ENCODE measurements around the gene PPP1R12B.
"Not testable (repeated sequence)": the region's sequence is repeated elsewhere in the genome, so short reads cannot be mapped to it uniquely, and the experiment has no call there.

DNA sequence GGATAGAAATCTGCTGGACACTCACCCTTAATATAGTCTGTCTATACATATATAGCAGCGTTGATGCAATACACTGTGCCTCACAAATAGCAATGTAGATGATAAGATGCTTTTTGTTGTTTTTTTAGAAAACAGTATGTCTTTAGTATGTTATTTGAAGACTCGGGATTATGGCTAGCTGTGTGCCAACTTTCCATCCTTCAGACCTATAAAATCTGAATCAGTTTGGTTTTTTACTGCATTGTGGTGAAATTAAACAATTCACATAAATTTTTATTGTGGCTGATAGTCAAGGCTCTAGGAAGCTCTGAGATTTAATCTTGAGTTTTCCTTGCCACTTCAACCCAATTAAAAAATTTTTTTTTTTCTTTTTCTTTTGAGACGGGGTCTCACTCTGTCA is 170.4 kb downstream of the PPP1R12B start:
- TF ChIP-seq, protein P1, sequence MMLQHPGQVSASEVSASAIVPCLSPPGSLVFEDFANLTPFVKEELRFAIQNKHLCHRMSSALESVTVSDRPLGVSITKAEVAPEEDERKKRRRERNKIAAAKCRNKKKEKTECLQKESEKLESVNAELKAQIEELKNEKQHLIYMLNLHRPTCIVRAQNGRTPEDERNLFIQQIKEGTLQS (IDR thresholded peaks at IDR 0.05), result not testable (repeated sequence)
- TF ChIP-seq, protein P2, sequence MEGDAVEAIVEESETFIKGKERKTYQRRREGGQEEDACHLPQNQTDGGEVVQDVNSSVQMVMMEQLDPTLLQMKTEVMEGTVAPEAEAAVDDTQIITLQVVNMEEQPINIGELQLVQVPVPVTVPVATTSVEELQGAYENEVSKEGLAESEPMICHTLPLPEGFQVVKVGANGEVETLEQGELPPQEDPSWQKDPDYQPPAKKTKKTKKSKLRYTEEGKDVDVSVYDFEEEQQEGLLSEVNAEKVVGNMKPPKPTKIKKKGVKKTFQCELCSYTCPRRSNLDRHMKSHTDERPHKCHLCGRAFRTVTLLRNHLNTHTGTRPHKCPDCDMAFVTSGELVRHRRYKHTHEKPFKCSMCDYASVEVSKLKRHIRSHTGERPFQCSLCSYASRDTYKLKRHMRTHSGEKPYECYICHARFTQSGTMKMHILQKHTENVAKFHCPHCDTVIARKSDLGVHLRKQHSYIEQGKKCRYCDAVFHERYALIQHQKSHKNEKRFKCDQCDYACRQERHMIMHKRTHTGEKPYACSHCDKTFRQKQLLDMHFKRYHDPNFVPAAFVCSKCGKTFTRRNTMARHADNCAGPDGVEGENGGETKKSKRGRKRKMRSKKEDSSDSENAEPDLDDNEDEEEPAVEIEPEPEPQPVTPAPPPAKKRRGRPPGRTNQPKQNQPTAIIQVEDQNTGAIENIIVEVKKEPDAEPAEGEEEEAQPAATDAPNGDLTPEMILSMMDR (IDR thresholded peaks at IDR 0.05; ENCODE audit: low read depth, low read length, missing input control), result not testable (repeated sequence)
- not testable (repeated sequence) for TF ChIP-seq YY1 (IDR thresholded peaks at IDR 0.05); SP1 (IDR thresholded peaks at IDR 0.05); TAF1 (conservative IDR thresholded peaks at IDR 0.05); RXRA (IDR thresholded peaks at IDR 0.05); RAD21 (IDR thresholded peaks at IDR 0.05); JUND (IDR thresholded peaks at IDR 0.05); GABPA (IDR thresholded peaks at IDR 0.05 in 1 of 2, conservative IDR thresholded peaks at IDR 0.05 in 1 of 2); EGR1 (IDR thresholded peaks at IDR 0.05; ENCODE audit: low read depth in 2 of 2); HNF4G (IDR thresholded peaks at IDR 0.05); FOXA2 (IDR thresholded peaks at IDR 0.05)
- TF ChIP-seq, protein P3, sequence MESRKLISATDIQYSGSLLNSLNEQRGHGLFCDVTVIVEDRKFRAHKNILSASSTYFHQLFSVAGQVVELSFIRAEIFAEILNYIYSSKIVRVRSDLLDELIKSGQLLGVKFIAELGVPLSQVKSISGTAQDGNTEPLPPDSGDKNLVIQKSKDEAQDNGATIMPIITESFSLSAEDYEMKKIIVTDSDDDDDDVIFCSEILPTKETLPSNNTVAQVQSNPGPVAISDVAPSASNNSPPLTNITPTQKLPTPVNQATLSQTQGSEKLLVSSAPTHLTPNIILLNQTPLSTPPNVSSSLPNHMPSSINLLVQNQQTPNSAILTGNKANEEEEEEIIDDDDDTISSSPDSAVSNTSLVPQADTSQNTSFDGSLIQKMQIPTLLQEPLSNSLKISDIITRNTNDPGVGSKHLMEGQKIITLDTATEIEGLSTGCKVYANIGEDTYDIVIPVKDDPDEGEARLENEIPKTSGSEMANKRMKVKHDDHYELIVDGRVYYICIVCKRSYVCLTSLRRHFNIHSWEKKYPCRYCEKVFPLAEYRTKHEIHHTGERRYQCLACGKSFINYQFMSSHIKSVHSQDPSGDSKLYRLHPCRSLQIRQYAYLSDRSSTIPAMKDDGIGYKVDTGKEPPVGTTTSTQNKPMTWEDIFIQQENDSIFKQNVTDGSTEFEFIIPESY (IDR thresholded peaks at IDR 0.05), result not testable (repeated sequence)
- TF ChIP-seq, protein P4, sequence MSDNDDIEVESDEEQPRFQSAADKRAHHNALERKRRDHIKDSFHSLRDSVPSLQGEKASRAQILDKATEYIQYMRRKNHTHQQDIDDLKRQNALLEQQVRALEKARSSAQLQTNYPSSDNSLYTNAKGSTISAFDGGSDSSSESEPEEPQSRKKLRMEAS (IDR thresholded peaks at IDR 0.05), result not testable (repeated sequence)

All from liver (tissue), 3 donors.